H1 (cell line): ENCODE results near the gene MOB1B. TPM values are rescaled to one million over a fixed set of nuclear protein-coding genes. Genes with fewer than 3 reads are reported as not detected.

ENCODE experiments used
- CHD1 ChIP-seq: IDR thresholded peaks from 2 replicates; pipeline ENCODE4 v1.6.1; 2012; ENCODE audit warnings: low read depth, low read length, improper control_type of control experiment
- CHD2 ChIP-seq: IDR thresholded peaks from 2 replicates; pipeline ENCODE4 v1.6.1; 2012; ENCODE audit warnings: low read length, improper control_type of control experiment
- CHD7 ChIP-seq: fragments of 300-600 bp; sonication (generic); IDR thresholded peaks from 2 replicates; pipeline ENCODE4 v1.7.1; 2012; ENCODE audit warnings: low read length, moderate library complexity, mild to moderate bottlenecking, inconsistent platforms; ENCODE audit not compliant: insufficient replicate concordance
- GABPA ChIP-seq: IDR thresholded peaks from 2 replicates; pipeline ENCODE4 v1.6.1; 2011; ENCODE audit warnings: mild to moderate bottlenecking, low read length, moderate library complexity, borderline replicate concordance; ENCODE audit not compliant: insufficient read depth
- JUND ChIP-seq: IDR thresholded peaks from 2 replicates; pipeline ENCODE4 v1.6.1; 2011; ENCODE audit warnings: mild to moderate bottlenecking, improper control_type of control experiment, low read length
- SUZ12 ChIP-seq: fragments of 200-600 bp; sonication (generic); IDR thresholded peaks from 2 replicates; pipeline ENCODE4 v1.6.1; 2012; ENCODE audit warnings: mild to moderate bottlenecking, inconsistent platforms, low read length, moderate library complexity, mixed read lengths
- polyA plus RNA-seq, 7 experiments: library from polyadenylated mRNA; depleted of rRNA in 3 of 7; stranded (reverse) in 5 of 7; unstranded in 2 of 7; fragments of >200 nt in 5 of 7; fragments of 200-250 nt in 2 of 7; gene quantifications; 1 replicate in 5 of 7; 2 replicates in 1 of 7; 4 replicates in 1 of 7; pipeline versions ENCODE4 v1.2.1 to v1.2.3, GENCODE V29; 2011 to 2013; ENCODE audit warnings: missing spikeins in 2 of 7, mixed read lengths in 2 of 7
- total RNA-seq: library from RNA; stranded (reverse); fragmentation: NEBNext Ultra II Directional; extraction: Animal tissue kit (Norgen Biotek cat#: 25700); gene quantifications from 2 replicates; pipeline ENCODE4 v1.2.1, GENCODE V29; 2021

The MOB1B gene
- total and polyA plus RNA-seq, 2 of the 8 experiments (the other 6 are each of a cell fraction or from before 2014, with no cell fraction given) = 3.8 to 33.5 TPM

- TF ChIP-seq CHD7 = no peak
- TF ChIP-seq CHD1 = no peak
- TF ChIP-seq GABPA = no peak
- TF ChIP-seq CHD2 = no peak
- no peak for TF ChIP-seq JUND
- no peak for TF ChIP-seq SUZ12
Observed at GRCh38 chr4:70863099-70863790, 38.9 kb upstream of the MOB1B start (continued).
